GM12801 (cell line): ENCODE measurements around the gene NDUFA3.

ENCODE experiments used
- CTCF ChIP-seq: IDR thresholded peaks from one replicate; pipeline ENCODE4 v1.5.1; 2011; ENCODE audit warnings: control low read depth; ENCODE audit not compliant: insufficient read length; ENCODE audit errors: extremely low read depth

NDUFA3 gene

GRCh38 chr19:54115109-54116063, 12.7 kb downstream of the NDUFA3 start, which contains the start of the genes PRPF31 and TFPT:
Gene PRPF31 (plus strand): TSS chr19:54115754. CDS start chr19:54118279, 2,525 bp downstream.
Gene TFPT (minus strand): TSS chr19:54115657. CDS start chr19:54115269, 388 bp downstream.
- TF ChIP-seq CTCF: no peak

- TF ChIP-seq CTCF: no peak
These were observed 18.6 kb downstream of the NDUFA3 start for GRCh38 chr19:54121259-54121658.

GRCh38 chr19:54123682-54124081, 21.0 kb downstream of the NDUFA3 start:
- TF ChIP-seq CTCF: no peak

- TF ChIP-seq CTCF: no peak
These were observed 21.7 kb downstream of the NDUFA3 start for GRCh38 chr19:54124393-54124792.

GRCh38 chr19:54125713-54126112, 23.1 kb downstream of the NDUFA3 start:
- TF ChIP-seq CTCF: no peak

GRCh38 chr19:54127688-54128440, 25.2 kb downstream of the NDUFA3 start:
- no peak for TF ChIP-seq CTCF

GRCh38 chr19:54128441-54128725, 25.7 kb downstream of the NDUFA3 start:
- no peak for TF ChIP-seq CTCF
